WERI-Rb-1 (cell line): ENCODE measurements around the gene ATP11A.

Source experiments
- DNase-seq: peaks from one replicate; pipeline ENCODE4 v3.0.0-alpha.2; 2020
- H3K27ac ChIP-seq: fragments of 250-450 bp; sonication (Bioruptor Pico); 2 replicates; pipeline ENCODE4 v1.5.1; 2020; ENCODE audit warnings: mild to moderate bottlenecking, moderate library complexity
- H3K27me3 ChIP-seq: fragments of 250-450 bp; sonication (Bioruptor Pico); 2 replicates; pipeline ENCODE4 v1.5.1; 2021; ENCODE audit warnings: mild to moderate bottlenecking, low read depth, moderate library complexity; ENCODE audit not compliant: insufficient read depth, severe bottlenecking
- H3K36me3 ChIP-seq: fragments of 250-450 bp; sonication (Bioruptor Pico); 2 replicates; pipeline ENCODE4 v1.5.1; 2020; ENCODE audit warnings: mild to moderate bottlenecking, moderate library complexity
- H3K4me3 ChIP-seq: 2 replicates; pipeline ENCODE4 v1.5.1; 2011; ENCODE audit warnings: low read depth, mild to moderate bottlenecking, control low read depth, low read length
- H3K9me3 ChIP-seq: fragments of 250-450 bp; sonication (Bioruptor Pico); 2 replicates; pipeline ENCODE4 v1.5.1; 2021; ENCODE audit warnings: mild to moderate bottlenecking, moderate library complexity; ENCODE audit not compliant: severe bottlenecking
- TF ChIP-seq, protein P1 (sequence below): IDR thresholded peaks from 2 replicates; pipeline ENCODE4 v1.5.1; 2011; ENCODE audit warnings: low read depth, mild to moderate bottlenecking, control low read depth, inconsistent platforms, low read length

Gene ATP11A

DNA sequence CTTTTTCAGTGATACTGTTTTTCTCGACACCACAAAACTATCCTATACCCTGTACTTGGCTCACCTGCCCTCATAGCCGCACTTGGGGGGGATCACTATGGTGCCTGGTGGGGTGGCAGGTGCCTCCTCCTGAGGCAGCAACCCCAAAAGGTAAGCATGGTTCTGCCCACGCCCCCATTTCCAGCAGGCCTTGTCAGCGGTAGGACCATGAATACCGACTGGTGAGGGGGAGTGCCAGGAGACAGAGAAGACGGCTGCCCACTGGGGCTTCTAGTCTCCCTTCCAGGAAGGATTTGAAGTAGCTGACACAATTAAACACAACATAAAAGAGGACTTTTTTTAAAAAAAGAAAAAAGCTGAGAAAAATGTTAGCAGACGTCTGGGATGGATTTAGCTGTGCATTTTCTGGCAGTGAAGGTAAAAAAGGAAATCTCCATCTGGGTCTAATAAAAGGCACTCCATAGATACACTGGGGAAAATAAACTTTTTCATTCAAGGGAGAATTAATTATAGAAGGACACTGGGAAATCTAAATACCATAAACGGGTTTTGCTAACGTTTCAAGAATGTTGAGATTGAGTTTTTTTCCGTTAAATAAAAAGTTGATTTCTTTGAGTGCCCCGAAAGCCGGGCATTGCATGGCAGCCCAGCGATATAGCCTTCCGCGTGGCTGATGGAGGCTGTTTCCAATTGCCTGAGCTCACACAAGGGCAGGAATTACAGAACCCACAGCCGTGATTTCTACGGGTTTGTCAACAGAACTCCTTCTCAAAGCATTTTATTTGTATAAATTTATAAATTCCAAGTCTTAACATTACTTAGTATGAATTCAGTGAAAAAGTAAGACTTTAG is 45.1 kb downstream of the ATP11A start:
- no peaks in the 10 kb centered on the region for H3K9me3 ChIP-seq
- DNase-seq, result no peak
- H3K27me3 ChIP-seq, result no peaks in the 10 kb centered on the region
- H3K27ac ChIP-seq, result no peak overlapping the region
- TF ChIP-seq, protein P1, sequence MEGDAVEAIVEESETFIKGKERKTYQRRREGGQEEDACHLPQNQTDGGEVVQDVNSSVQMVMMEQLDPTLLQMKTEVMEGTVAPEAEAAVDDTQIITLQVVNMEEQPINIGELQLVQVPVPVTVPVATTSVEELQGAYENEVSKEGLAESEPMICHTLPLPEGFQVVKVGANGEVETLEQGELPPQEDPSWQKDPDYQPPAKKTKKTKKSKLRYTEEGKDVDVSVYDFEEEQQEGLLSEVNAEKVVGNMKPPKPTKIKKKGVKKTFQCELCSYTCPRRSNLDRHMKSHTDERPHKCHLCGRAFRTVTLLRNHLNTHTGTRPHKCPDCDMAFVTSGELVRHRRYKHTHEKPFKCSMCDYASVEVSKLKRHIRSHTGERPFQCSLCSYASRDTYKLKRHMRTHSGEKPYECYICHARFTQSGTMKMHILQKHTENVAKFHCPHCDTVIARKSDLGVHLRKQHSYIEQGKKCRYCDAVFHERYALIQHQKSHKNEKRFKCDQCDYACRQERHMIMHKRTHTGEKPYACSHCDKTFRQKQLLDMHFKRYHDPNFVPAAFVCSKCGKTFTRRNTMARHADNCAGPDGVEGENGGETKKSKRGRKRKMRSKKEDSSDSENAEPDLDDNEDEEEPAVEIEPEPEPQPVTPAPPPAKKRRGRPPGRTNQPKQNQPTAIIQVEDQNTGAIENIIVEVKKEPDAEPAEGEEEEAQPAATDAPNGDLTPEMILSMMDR, result no peak
- H3K36me3 ChIP-seq, result no peaks in the 10 kb centered on the region
- H3K4me3 ChIP-seq, result no peak overlapping the region

DNA sequence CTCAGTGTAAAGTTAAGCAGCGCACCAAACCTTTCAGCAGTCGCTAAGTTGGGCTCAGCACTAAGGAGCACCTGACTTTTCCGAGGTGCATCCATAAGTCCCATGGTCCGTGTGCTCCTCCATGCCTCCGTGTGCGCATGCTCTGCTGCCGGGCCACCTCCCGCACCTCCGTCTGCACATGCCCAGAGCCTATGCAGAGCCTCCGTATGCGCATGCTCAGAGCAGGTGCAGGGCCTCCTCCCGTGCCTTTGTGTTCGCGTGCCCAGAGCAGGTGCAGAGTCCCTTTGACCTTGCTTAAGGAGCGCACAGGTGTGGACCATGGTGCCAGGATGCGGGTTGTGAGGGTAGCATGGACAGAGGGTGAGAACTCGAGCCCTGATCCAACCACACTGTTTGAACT is 46.0 kb downstream of the ATP11A start:
- DNase-seq, result no peak
- TF ChIP-seq, protein P1, result no peak
- H3K36me3 ChIP-seq, result no peaks in the 10 kb centered on the region
- H3K4me3 ChIP-seq, result no peak overlapping the region
- H3K27ac ChIP-seq, result no peak overlapping the region
- no peaks in the 10 kb centered on the region for H3K9me3 ChIP-seq
- no peaks in the 10 kb centered on the region for H3K27me3 ChIP-seq

DNA sequence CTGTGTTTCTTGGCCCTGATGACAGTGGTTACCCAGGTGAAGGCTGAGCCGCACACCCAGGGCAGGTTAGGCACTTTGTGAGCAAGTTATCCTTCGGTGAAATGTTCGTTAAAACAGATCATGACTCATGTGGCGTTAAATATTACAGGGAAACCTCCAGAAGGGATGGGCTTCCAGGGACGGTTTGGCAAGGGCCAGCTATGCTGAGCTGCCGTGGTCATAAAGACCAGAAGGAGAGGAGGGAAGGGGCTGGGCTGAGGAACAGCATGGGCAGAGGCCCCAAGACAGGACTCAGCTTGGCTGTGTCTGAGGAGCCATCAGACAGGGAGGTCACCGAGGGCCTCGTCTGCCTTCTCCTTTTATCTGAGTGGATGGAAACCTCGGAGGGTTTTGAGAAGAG is 47.5 kb downstream of the ATP11A start:
- H3K36me3 ChIP-seq, result no peaks in the 10 kb centered on the region
- no peaks in the 10 kb centered on the region for H3K9me3 ChIP-seq
- no peak overlapping the region for H3K4me3 ChIP-seq
- TF ChIP-seq, protein P1, result no peak
- DNase-seq, result no peak
- H3K27ac ChIP-seq, result no peak overlapping the region
- H3K27me3 ChIP-seq, result no peaks in the 10 kb centered on the region

DNA sequence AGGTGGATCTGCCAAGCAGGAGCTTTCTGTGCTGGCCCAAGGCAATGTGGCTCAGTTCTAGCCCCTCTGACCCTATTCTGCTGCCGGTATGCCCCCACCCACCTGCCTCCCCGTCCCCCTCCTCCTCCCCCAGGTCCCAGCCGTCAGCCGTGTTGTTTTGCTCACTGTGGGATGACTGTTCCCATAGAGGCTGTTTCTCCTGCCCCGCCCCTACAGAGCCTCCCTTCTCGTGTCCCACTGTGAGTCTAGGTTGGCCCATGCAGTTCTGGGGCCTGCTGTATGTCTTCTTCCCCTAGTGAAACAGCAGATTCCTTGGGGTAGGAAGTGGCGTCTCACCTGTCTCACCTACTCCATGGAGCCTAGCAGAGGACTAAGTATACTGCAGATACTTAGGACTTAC is 48.8 kb downstream of the ATP11A start:
- Histone ChIP-seq H3K9me3 (no peaks in the 10 kb centered on the region), H3K36me3 (no peaks in the 10 kb centered on the region), H3K27ac (no peak overlapping the region), H3K4me3 (no peak overlapping the region), H3K27me3 (no peaks in the 10 kb centered on the region)
- DNase-seq, result no peak
- TF ChIP-seq, protein P1, result no peak

DNA sequence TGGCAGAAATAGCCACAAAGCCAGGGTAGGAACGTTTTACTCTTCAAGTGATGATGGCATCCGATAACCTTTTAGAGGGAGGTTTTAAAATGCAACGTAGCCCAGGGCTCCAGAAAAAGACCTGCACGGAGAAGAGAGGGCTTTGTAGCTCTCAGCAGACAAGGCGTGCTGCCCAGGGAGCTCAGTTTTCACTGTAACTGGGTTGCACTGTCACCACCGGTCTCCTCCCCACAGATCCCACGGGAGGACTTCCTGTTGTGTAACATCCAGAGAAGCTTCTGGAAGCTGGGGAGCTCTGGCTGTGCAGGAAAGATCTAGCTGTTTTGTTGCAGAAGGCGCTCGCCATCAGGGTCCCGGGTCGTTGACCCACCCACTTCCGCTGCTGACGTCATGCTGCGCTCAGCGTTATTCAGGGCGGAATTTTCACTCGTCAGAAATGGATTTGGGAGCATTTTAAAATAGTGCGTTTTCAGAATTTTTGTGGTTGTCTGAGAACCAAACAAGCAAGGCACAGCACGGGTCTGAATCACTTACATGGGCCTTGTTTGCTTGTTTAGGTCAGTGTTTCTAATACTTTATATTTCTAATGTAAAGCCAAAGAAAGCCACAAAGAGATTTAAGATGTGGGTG is 50.8 kb downstream of the ATP11A start:
- TF ChIP-seq, protein P1, result no peak
- H3K27me3 ChIP-seq, result no peaks in the 10 kb centered on the region
- H3K4me3 ChIP-seq, result no peak overlapping the region
- DNase-seq, result no peak
- H3K27ac ChIP-seq, result no peak overlapping the region
- no peaks in the 10 kb centered on the region for H3K9me3 ChIP-seq
- no peaks in the 10 kb centered on the region for H3K36me3 ChIP-seq
